Nephron (organoid): ENCODE results near the gene MRPL1.

Source experiments
- H3K27ac Mint-ChIP-seq, 3 experiments: 2 replicates each; pipeline ENCODE4 v1.8.0; 2020; ENCODE audit warnings: mixed read lengths in 3 of 3, mild to moderate bottlenecking in 2 of 3, moderate library complexity in 1 of 3
- H3K27me3 Mint-ChIP-seq: 2 replicates; pipeline ENCODE4 v1.8.0; 2021; ENCODE audit warnings: low read depth, mild to moderate bottlenecking, moderate library complexity, mixed read lengths
- H3K36me3 Mint-ChIP-seq: 2 replicates; pipeline ENCODE4 v1.8.0; 2020; ENCODE audit warnings: low read depth, mixed read lengths
- H3K4me1 Mint-ChIP-seq: 2 replicates; pipeline ENCODE4 v1.8.0; 2020; ENCODE audit warnings: mixed read lengths
- H3K4me3 Mint-ChIP-seq, 3 experiments: 2 replicates each; pipeline ENCODE4 v1.8.0; 2020; ENCODE audit warnings: mild to moderate bottlenecking in 3 of 3, mixed read lengths in 3 of 3, moderate library complexity in 2 of 3
- H3K9me3 Mint-ChIP-seq: 2 replicates; pipeline ENCODE4 v1.8.0; 2020; ENCODE audit warnings: mixed read lengths
- CTCF ChIP-seq, 3 experiments: fragments of 200-600 bp; sonication (generic); IDR thresholded peaks; one replicate each; pipeline ENCODE4 v1.5.0; 2021; ENCODE audit warnings: antibody characterized with exemption in 3 of 3; ENCODE audit not compliant: unreplicated experiment in 3 of 3

MRPL1 gene

GRCh38 chr4:77893451-77893850, 30.8 kb downstream of the MRPL1 start:
- H3K36me3 Mint-ChIP-seq = peaks cover 46% of the 10 kb centered on the region
- no peaks in the 10 kb centered on the region for H3K27me3 Mint-ChIP-seq
- no peak for TF ChIP-seq CTCF (IDR thresholded peaks at IDR 0.05; ENCODE audit: unreplicated experiment in 3 of 3)
- no peaks in the 10 kb centered on the region for H3K9me3 Mint-ChIP-seq
- no peak overlapping the region for H3K4me3 Mint-ChIP-seq
- H3K4me1 Mint-ChIP-seq = no peaks in the 10 kb centered on the region
- H3K27ac Mint-ChIP-seq = no peak overlapping the region

DNA sequence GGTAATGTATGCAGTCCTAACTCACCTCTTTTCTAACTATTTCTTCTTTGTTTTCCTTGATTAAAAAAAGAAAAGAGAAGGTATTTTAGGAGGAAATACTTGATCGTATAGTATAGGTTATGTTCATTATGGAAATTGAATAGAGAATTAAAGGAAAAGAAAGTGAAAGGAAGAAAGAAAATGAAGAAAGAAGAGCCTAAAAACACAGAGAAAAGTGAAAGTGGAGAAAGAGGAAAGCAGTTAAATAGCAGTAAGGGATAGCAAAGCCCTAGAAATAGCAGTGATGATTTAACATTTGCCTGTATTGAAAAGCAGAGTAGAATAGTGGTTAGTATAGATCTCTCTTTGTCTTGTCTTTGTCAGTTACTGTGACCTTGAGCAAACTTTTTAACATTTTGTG, 37.0 kb downstream of the MRPL1 start:
- H3K36me3 Mint-ChIP-seq = peaks cover 35% of the 10 kb centered on the region
- TF ChIP-seq CTCF (IDR thresholded peaks at IDR 0.05; ENCODE audit: unreplicated experiment in 3 of 3) = no peak
- H3K4me3 Mint-ChIP-seq = no peak overlapping the region
- H3K27me3 Mint-ChIP-seq = no peaks in the 10 kb centered on the region
- H3K4me1 Mint-ChIP-seq = no peaks in the 10 kb centered on the region
- no peaks in the 10 kb centered on the region for H3K9me3 Mint-ChIP-seq
- H3K27ac Mint-ChIP-seq = no peak overlapping the region

- no peaks in the 10 kb centered on the region for H3K4me1 Mint-ChIP-seq
- no peaks in the 10 kb centered on the region for H3K9me3 Mint-ChIP-seq
- H3K27ac Mint-ChIP-seq = no peak overlapping the region
- no peak for TF ChIP-seq CTCF (IDR thresholded peaks at IDR 0.05; ENCODE audit: unreplicated experiment in 3 of 3)
- peaks cover 39% of the 10 kb centered on the region for H3K36me3 Mint-ChIP-seq
- H3K27me3 Mint-ChIP-seq = no peaks in the 10 kb centered on the region
- no peak overlapping the region for H3K4me3 Mint-ChIP-seq
Measured at GRCh38 chr4:77903186-77903585, 40.6 kb downstream of the MRPL1 start.

GRCh38 chr4:77905651-77906263, 43.1 kb downstream of the MRPL1 start:
- Mint-ChIP-seq H3K27me3 (no peaks in the 10 kb centered on the region), H3K27ac (no peak overlapping the region), H3K36me3 (peaks cover 37% of the 10 kb centered on the region), H3K4me3 (no peak overlapping the region), H3K4me1 (no peaks in the 10 kb centered on the region), H3K9me3 (no peaks in the 10 kb centered on the region)
- TF ChIP-seq CTCF (IDR thresholded peaks at IDR 0.05; ENCODE audit: unreplicated experiment in 3 of 3) = no peak

DNA sequence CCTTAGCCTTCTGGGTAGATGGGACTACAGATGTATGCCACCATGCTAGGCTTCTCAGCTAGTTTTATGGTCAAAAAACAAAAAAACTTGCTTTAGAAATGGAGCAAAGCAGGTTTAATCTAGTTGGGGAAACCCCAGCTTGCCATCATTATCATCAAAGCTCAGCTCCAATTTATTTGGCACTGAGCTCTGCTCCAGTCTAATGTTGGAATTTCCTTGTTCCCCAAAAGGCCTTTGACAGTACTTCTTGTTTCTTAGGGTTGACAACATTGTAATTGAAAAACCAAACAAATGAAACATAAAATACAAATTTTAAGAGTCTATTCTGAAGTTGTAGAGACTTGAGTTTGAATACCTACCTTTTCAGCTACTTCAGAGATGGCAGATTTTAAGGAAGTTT, 48.0 kb downstream of the MRPL1 start:
- no peak for TF ChIP-seq CTCF (IDR thresholded peaks at IDR 0.05; ENCODE audit: unreplicated experiment in 3 of 3)
- Mint-ChIP-seq H3K27ac (no peak overlapping the region), H3K36me3 (peaks cover 55% of the 10 kb centered on the region), H3K4me1 (no peaks in the 10 kb centered on the region), H3K9me3 (peaks cover 7% of the 10 kb centered on the region), H3K27me3 (no peaks in the 10 kb centered on the region), H3K4me3 (no peak overlapping the region)

DNA sequence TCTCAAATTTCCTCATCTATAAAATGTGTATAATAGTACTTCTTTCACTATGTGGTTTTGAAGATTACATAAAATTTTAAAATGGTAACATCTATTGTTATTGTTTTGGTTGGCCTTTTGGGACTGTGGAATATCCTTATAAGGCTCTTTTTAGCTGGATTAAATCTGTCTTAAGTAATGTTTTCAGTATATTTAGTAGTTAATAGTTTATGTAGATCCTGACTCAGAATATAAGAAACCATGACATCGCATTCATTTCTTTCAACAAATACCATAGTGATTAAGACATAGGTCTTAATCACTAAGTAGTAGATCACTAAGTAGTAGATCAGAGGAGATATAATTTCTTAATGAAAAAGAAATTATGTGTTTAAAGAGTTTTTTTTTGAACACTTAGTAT, 48.5 kb downstream of the MRPL1 start:
- Mint-ChIP-seq H3K27ac (no peak overlapping the region), H3K4me1 (no peaks in the 10 kb centered on the region), H3K36me3 (peaks cover 50% of the 10 kb centered on the region), H3K27me3 (no peaks in the 10 kb centered on the region), H3K9me3 (peaks cover 7% of the 10 kb centered on the region), H3K4me3 (no peak overlapping the region)
- no peak for TF ChIP-seq CTCF (IDR thresholded peaks at IDR 0.05; ENCODE audit: unreplicated experiment in 3 of 3)
